GM12801 (cell line): ENCODE results near the gene NR2E1.

Source experiments
- TF ChIP-seq, protein P1 (sequence below): IDR thresholded peaks from one replicate; pipeline ENCODE4 v1.5.1; 2011; ENCODE audit warnings: control low read depth; ENCODE audit not compliant: insufficient read length; ENCODE audit errors: extremely low read depth

The NR2E1 gene

GRCh38 chr6:108207013-108207412 is 41.2 kb downstream of the NR2E1 start:
- TF ChIP-seq, protein P1, sequence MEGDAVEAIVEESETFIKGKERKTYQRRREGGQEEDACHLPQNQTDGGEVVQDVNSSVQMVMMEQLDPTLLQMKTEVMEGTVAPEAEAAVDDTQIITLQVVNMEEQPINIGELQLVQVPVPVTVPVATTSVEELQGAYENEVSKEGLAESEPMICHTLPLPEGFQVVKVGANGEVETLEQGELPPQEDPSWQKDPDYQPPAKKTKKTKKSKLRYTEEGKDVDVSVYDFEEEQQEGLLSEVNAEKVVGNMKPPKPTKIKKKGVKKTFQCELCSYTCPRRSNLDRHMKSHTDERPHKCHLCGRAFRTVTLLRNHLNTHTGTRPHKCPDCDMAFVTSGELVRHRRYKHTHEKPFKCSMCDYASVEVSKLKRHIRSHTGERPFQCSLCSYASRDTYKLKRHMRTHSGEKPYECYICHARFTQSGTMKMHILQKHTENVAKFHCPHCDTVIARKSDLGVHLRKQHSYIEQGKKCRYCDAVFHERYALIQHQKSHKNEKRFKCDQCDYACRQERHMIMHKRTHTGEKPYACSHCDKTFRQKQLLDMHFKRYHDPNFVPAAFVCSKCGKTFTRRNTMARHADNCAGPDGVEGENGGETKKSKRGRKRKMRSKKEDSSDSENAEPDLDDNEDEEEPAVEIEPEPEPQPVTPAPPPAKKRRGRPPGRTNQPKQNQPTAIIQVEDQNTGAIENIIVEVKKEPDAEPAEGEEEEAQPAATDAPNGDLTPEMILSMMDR = no peak

DNA sequence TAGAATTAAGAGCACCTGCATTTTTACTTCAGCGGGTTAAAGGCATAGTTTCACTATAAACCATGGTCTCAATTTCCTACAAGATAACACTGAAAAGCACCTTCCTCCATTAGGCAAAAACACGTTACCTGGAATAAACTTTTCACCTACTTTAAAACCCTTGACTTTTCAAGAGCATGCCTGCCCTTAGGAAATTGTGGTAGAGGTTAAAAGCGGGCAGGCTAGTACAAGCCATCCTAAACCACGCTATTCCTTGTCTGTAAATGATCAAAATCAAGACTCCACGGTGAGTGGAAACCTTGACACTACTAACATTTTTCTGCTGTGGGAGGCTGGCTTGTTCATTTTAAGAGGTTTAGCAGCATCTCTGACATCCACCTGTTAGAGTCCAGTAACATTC is 43.9 kb downstream of the NR2E1 start:
- TF ChIP-seq, protein P1 = no peak

- TF ChIP-seq, protein P1 = no peak
Observed at GRCh38 chr6:108210556-108210955, 44.7 kb downstream of the NR2E1 start.

GRCh38 chr6:108211671-108212070 is 45.8 kb downstream of the NR2E1 start:
- TF ChIP-seq, protein P1 = no peak

GRCh38 chr6:108222064-108222463 is 56.2 kb downstream of the NR2E1 start:
- TF ChIP-seq, protein P1 = no peak

GRCh38 chr6:108222504-108222903 is 56.7 kb downstream of the NR2E1 start:
- TF ChIP-seq, protein P1 = no peak

- TF ChIP-seq, protein P1 = no peak
Observed at GRCh38 chr6:108227290-108227689, 61.5 kb downstream of the NR2E1 start.

DNA sequence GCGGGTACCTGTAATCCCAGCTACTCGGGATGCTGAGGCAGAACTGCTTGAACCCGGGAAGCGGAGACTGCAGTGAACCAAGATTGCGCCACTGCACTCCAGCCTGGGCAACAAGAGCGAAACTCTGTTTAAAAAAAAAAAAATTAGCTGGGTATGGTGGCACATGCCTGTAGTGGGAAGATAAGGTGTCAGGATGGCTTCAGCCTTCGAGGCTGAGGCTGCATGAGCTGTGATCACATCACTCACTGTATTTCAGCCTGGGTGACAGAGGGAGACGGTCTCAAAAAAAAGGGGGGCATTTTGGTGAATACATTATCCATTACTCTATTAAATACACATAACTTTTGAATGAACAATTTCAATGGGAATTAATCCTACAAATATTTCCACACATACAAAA is 62.6 kb downstream of the NR2E1 start:
- TF ChIP-seq, protein P1 = no peak
